GM12878 (cell line): ENCODE data around the gene HERC4. TPM values are rescaled to one million over a fixed set of nuclear protein-coding genes. Genes with fewer than 3 reads are reported as not detected.

Experiments used
- ATAC-seq: fragments of 200-7000 bp; cut with Tn5 transposase; 3 replicates; pipeline ENCODE4 v1.9.1; 2020; ENCODE audit warnings: mild to moderate bottlenecking, moderate library complexity
- BruUV-seq: library from RNA; stranded (reverse); fragments of 400-500 nt; replicated peaks from 2 replicates; lab custom pipeline; 2021; lab: Mats Ljungman, UMichigan
- CTCF ChIA-PET: fragments of 300-600 bp; sonication (Branson Sonifier 250); formaldehyde crosslinking; extraction: SDS; loops from one replicate; lab custom pipeline; 2021; ENCODE audit warnings: inconsistent platforms; lab: Yijun Ruan, JAX
- POLR2A ChIA-PET: fragments of 350-600 bp; formaldehyde crosslinking; extraction: SDS; loops from one replicate; lab custom pipeline; 2021; ENCODE audit warnings: inconsistent platforms; lab: Charles Lee
- RAD21 ChIA-PET: fragments of 300-600 bp; sonication (Branson Sonifier 250); formaldehyde crosslinking; loops from one replicate; lab custom pipeline; 2023; ENCODE audit warnings: antibody characterized with exemption; ENCODE audit not compliant: unreplicated experiment; lab: Charles Lee
- SMC1A ChIA-PET: fragments of 300-600 bp; sonication (Branson Sonifier 250); formaldehyde crosslinking; loops from one replicate; lab custom pipeline; 2023; ENCODE audit not compliant: unreplicated experiment, uncharacterized antibody; lab: Charles Lee
- DNase-seq: peaks from one replicate; pipeline ENCODE4 v3.0.0-alpha.2; 2011; ENCODE audit warnings: low read depth, low spot score
- FAIRE-seq: peaks from 3 replicates; lab custom pipeline; 2011; peaks lifted over from hg19 to GRCh38; lab: Jason Lieb, UNC
- H2AFZ ChIP-seq: 2 replicates; pipeline ENCODE4 v1.6.0; 2011; ENCODE audit warnings: low read depth, low read length, control low read depth; ENCODE audit not compliant: control insufficient read depth
- H3K27ac ChIP-seq: 2 replicates; pipeline ENCODE4 v1.5.1; 2011; ENCODE audit warnings: control low read depth; ENCODE audit not compliant: control insufficient read depth, insufficient read depth
- H3K27me3 ChIP-seq, 2 experiments: replicated peaks in 1 of 2; 2 replicates each; pipeline versions ENCODE4 v1.6.0 to v1.6.1; 2011; ENCODE audit warnings: low read length in 1 of 2; ENCODE audit not compliant: control insufficient read depth in 2 of 2, insufficient read depth in 2 of 2
- H3K36me3 ChIP-seq, 2 experiments: 2 replicates each; pipeline ENCODE4 v1.5.1; 2011; ENCODE audit warnings: low read length in 1 of 2; ENCODE audit not compliant: control insufficient read depth in 2 of 2, insufficient read depth in 2 of 2
- H3K4me1 ChIP-seq: 2 replicates; pipeline ENCODE4 v1.6.1; 2011; ENCODE audit warnings: mild to moderate bottlenecking, low read length, moderate library complexity, mixed read lengths; ENCODE audit not compliant: control insufficient read depth, insufficient read depth
- H3K4me2 ChIP-seq: 2 replicates; pipeline ENCODE4 v1.6.0; 2011; ENCODE audit warnings: control low read depth; ENCODE audit not compliant: control insufficient read depth, insufficient read depth
- H3K4me3 ChIP-seq: fragments of 200-600 bp; sonication (generic); 2 replicates; pipeline ENCODE4 v1.5.1; 2016
- H3K79me2 ChIP-seq: 2 replicates; pipeline ENCODE4 v1.6.0; 2011; ENCODE audit warnings: low read length; ENCODE audit not compliant: control insufficient read depth, insufficient read depth
- H3K9ac ChIP-seq: 2 replicates; pipeline ENCODE4 v1.8.0; 2011; ENCODE audit warnings: low read length, control low read depth, mixed read lengths; ENCODE audit not compliant: control insufficient read depth, insufficient read depth
- H3K9me3 ChIP-seq: replicated peaks from 3 replicates; pipeline ENCODE4 v1.5.1; 2011; ENCODE audit warnings: mild to moderate bottlenecking, low read length; ENCODE audit not compliant: control insufficient read depth, insufficient read depth
- H4K20me1 ChIP-seq: 2 replicates; pipeline ENCODE4 v1.6.0; 2011; ENCODE audit not compliant: control insufficient read depth, insufficient read depth
- CEBPB ChIP-seq, 2 experiments: fragments of 150-350 bp in 1 of 2; IDR thresholded peaks; 2 replicates each; pipeline ENCODE4 v1.6.1; 2012 to 2014; ENCODE audit warnings: low read depth in 2 of 2, low read length in 2 of 2, borderline replicate concordance in 1 of 2, inconsistent platforms in 1 of 2
- EED ChIP-seq: sonication (generic); IDR thresholded peaks from 2 replicates; pipeline ENCODE4 v1.6.1; 2016; ENCODE audit warnings: antibody characterized with exemption, low read depth
- FOS ChIP-seq: IDR thresholded peaks from 3 replicates; pipeline ENCODE4 v1.6.1; 2011; ENCODE audit warnings: borderline replicate concordance; ENCODE audit not compliant: insufficient read length; ENCODE audit errors: extremely low read depth
- HDAC6 ChIP-seq: fragments of 200-600 bp; sonication (generic); IDR thresholded peaks from one replicate; pipeline ENCODE4 v1.8.0; 2017; ENCODE audit warnings: antibody characterized with exemption; ENCODE audit not compliant: unreplicated experiment
- NFIC ChIP-seq: IDR thresholded peaks from 2 replicates; pipeline ENCODE4 v1.6.1; 2012; ENCODE audit warnings: low read depth, mild to moderate bottlenecking, inconsistent platforms, low read length, moderate library complexity
- NR2C2 ChIP-seq: IDR thresholded peaks from 2 replicates; pipeline ENCODE4 v1.6.1; 2011; ENCODE audit warnings: borderline replicate concordance, low read depth; ENCODE audit not compliant: control insufficient read depth, insufficient read length
- PML ChIP-seq: IDR thresholded peaks from 2 replicates; pipeline ENCODE4 v1.6.1; 2012; ENCODE audit warnings: low read length, inconsistent platforms
- SUZ12 ChIP-seq: fragments of 200-600 bp; sonication (generic); IDR thresholded peaks from one replicate; pipeline ENCODE4 v1.6.1; 2018; ENCODE audit warnings: antibody characterized with exemption, mild to moderate bottlenecking; ENCODE audit not compliant: unreplicated experiment
- ZNF384 ChIP-seq: IDR thresholded peaks from 2 replicates; pipeline ENCODE4 v1.6.1; 2012; ENCODE audit warnings: low read depth, mild to moderate bottlenecking, low read length, improper control_type of control experiment, borderline replicate concordance
- WGBS: methylation state at CpG from one replicate; pipeline ENCODE4 v1.1.6; 2016; ENCODE audit warnings: low lambda C conversion rate; ENCODE audit not compliant: insufficient replicate concordance, insufficient coverage; ENCODE audit errors: missing lambda C conversion rate; 5-methylcytosine and 5-hydroxymethylcytosine counted together
- in situ Hi-C: fragments of 300-500 bp; cut with MboI; formaldehyde crosslinking; loops from 9 replicates; pipeline ENCODE4 v1.14.3; 2018; ENCODE audit warnings: mixed read lengths
- intact Hi-C: fragments of 100-400 bp; cut with micrococcal nuclease; formaldehyde crosslinking; loops from one replicate; pipeline ENCODE4 v1.14.2; 2022; ENCODE audit not compliant: unreplicated experiment
- polyA plus RNA-seq, 11 experiments: library from polyadenylated mRNA; depleted of rRNA in 4 of 11; unstranded in 6 of 11; stranded (reverse) in 5 of 11; fragments of >200 nt; fragmentation: Nextera tagmentation in 4 of 11; fragmentation: Illumina TruSeq in 1 of 11; extraction: Ambion mirVana in 4 of 11; extraction: Trizol in 1 of 11; gene quantifications; 1 replicate in 1 of 11; 2 replicates in 10 of 11; pipeline versions ENCODE4 v1.2.1 to v1.2.3, GENCODE V29; 2011 to 2016; ENCODE audit warnings: inconsistent platforms in 2 of 11, missing spikeins in 2 of 11, low read depth in 1 of 11
- total RNA-seq, 4 experiments: library from RNA; depleted of rRNA in 3 of 4; stranded (reverse); fragments of >200 nt in 3 of 4; fragmentation: Illumina TruSeq in 1 of 4; extraction: Trizol in 1 of 4; gene quantifications; 2 replicates each; pipeline versions ENCODE4 v1.2.1 to v1.2.3, GENCODE V29; 2013 to 2021
- TF ChIP-seq, protein P1 (sequence below): IDR thresholded peaks from 2 replicates; pipeline ENCODE4 v1.6.1; 2012; ENCODE audit warnings: low read depth, low read length, improper control_type of control experiment
- TF ChIP-seq, protein P2 (sequence below): IDR thresholded peaks from 2 replicates; pipeline ENCODE4 v1.6.1; 2011; ENCODE audit warnings: borderline replicate concordance, low read depth, mild to moderate bottlenecking, moderate library complexity, mixed read lengths, low read length; ENCODE audit not compliant: insufficient read depth; ENCODE audit errors: extremely low read length

Gene HERC4
- total and polyA plus RNA-seq, 10 of the 15 experiments (the other 5 are each of a cell fraction or from before 2014, with no cell fraction given): 9.7 to 36.8 (median 23.4) TPM

DNA sequence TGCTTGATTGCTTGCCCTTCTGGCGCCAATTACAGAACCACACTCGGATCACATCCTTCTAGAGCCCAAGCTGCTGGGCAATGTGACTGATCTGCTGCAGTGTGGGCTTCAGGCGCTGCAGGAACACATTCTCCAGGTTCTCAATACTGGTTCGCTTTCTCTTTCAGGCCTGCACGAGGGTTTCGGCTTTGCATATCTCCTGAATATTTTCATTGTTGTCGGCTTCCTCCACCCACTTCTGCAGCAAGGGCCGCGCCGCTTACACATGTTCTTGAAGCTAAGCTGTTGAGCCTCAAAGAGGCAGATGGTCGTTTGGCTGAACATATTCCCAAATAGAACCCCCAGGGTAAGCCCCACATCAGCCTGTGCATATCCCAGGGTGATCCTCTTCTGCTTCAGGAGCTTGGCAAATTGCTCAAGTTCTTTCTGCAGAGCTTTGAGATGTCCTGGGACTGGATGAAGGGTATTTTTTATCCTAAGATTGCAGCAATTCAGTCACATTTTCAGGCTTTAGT, 64.6 kb downstream of the HERC4 start (continued):
- TF ChIP-seq EED: no peak
- TF ChIP-seq ZNF384: no peak

DNA sequence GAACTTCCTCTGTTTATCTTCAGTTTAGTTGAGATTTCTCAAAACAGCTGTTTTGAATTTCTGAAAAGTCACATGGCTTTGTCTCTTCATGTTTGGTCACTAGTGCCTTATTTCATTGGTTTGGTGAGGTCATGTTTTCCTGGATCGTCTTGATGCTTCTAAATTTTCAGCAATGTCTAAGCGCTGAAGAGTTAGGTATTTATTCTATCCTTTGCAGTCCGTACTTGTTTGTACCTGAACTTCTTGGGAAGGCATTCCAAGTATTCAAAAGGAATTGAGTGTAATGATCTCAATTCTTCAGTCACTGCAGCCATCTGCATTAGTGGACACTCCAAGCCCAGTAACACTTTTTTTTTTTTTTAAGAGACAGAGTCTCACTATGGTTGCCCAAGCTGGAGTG, 67.7 kb downstream of the HERC4 start:
- Histone ChIP-seq H3K9me3 (no peaks in the 10 kb centered on the region; the same call in 2 of the 3 replicates), H3K79me2 (no peaks in the 10 kb centered on the region), H3K4me3 (no peak overlapping the region)
- BruUV-seq: no TSS peak
- intact Hi-C loops (no loop called here), in situ Hi-C loops (no loop called here)
- ChIA-PET SMC1A (no interaction called here), POLR2A (no interaction called here), RAD21 (no interaction called here)
- ATAC-seq (no peak), DNase-seq (no peak), FAIRE-seq (no peak)
- TF ChIP-seq HDAC6 (no peak), NR2C2 (no peak), NFIC (no peak), PML (no peak), SUZ12 (no peak), ZNF384 (no peak), CEBPB (IDR thresholded peaks at IDR 0.05; ENCODE audit: borderline replicate concordance in 1 of 2, low read depth in 2 of 2, low read length in 2 of 2) (no peak), FOS (no peak)
- TF ChIP-seq, protein P1, sequence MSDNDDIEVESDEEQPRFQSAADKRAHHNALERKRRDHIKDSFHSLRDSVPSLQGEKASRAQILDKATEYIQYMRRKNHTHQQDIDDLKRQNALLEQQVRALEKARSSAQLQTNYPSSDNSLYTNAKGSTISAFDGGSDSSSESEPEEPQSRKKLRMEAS: no peak
- TF ChIP-seq, protein P2, sequence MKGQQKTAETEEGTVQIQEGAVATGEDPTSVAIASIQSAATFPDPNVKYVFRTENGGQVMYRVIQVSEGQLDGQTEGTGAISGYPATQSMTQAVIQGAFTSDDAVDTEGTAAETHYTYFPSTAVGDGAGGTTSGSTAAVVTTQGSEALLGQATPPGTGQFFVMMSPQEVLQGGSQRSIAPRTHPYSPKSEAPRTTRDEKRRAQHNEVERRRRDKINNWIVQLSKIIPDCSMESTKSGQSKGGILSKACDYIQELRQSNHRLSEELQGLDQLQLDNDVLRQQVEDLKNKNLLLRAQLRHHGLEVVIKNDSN: no peak
- TF ChIP-seq, all 136 proteins: peak for 0
- H4K20me1 ChIP-seq: no peaks in the 10 kb centered on the region
- no peaks in the 10 kb centered on the region for H3K4me1 ChIP-seq
- 73% methylated on average over 3 of the region's 3 CpGs for WGBS
- no peak overlapping the region for H2AFZ ChIP-seq
- H3K27ac ChIP-seq: no peak overlapping the region
- H3K4me2 ChIP-seq: no peak overlapping the region
- CTCF ChIA-PET: no interaction called here
- H3K27me3 ChIP-seq: no peaks in the 10 kb centered on the region
- H3K36me3 ChIP-seq: peaks cover 1 to 9% of the 10 kb centered on the region in 2 experiments; a peak in 2 of 4 replicates
- no peak overlapping the region for H3K9ac ChIP-seq
